CD4-positive, alpha-beta T cell treated with Interleukin-17A for 1 hour (primary cell): ENCODE data around the gene FMO1.
"Not testable (repeated sequence)": the region's sequence is repeated elsewhere in the genome, so short reads cannot be mapped to it uniquely, and the experiment has no call there.

Source experiments
- DNase-seq: peaks from one replicate; pipeline ENCODE4 v3.0.0-alpha.2; 2020

FMO1 gene

GRCh38 chr1:171248302-171248701 is at the start of gene FMO1:
FMO1 (plus strand) TSS chr1:171248494; CDS start chr1:171258088, 9,594 bp downstream.
- no peak for DNase-seq

GRCh38 chr1:171204296-171204695 is 44.0 kb upstream of the FMO1 start:
- no peak for DNase-seq

GRCh38 chr1:171206204-171206977 is 41.9 kb upstream of the FMO1 start:
- no peak for DNase-seq

DNA sequence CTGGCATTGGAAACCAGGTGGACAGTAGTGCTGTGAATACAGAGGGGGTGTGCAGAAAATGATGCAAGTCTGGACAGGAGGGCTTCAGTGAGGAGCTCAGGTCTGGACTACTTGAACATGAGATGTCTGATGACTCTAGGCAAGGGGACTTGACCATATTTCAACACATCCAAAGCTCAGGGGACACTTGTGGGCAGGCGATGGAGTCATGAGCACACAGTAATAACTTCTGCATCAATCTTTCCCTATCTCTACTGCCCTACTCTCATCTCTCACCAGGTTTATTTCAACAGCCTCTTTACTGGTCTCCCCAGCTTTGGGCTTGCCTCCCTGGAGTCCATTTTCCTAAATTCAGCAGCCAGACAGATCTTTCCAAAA is 41.3 kb upstream of the FMO1 start:
- no peak for DNase-seq

DNA sequence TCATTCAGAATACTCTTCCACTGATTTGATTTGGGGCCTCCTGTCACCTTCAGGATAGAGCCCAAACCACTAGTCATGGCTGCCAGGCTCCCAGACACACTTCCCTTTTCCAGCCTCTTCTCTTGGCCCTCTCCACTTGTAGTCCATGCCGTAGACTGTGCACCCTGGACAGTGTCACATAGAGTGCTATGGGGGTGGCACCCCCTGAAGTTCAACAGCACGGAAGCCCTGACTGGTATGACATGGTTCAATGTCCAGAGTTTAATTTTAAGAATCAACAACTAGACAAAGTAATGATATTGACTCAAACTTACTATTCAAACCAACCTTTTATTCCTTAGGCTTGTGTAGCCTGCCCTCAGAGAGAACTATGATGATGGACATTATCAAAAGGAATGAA is 40.9 kb upstream of the FMO1 start:
- DNase-seq: no peak

DNA sequence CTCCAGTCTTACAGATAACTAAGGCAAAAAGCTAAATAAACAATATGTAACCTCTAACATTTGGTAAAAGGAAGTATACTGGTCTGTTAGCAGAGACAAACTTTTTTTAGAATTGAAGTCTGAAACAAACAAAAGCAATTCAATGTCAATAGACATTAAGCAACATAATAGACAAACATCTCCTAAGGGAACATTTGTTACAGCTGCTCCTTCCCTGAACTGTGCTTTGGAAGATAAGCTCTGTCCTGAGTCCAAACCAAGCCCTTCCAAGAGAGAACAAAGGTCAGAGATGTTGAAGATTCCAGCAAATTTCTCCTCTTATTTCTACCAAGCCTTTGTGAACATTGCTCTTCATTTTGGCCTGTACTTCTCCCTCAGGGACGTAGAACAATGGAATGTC is 37.9 kb upstream of the FMO1 start:
- no peak for DNase-seq

DNA sequence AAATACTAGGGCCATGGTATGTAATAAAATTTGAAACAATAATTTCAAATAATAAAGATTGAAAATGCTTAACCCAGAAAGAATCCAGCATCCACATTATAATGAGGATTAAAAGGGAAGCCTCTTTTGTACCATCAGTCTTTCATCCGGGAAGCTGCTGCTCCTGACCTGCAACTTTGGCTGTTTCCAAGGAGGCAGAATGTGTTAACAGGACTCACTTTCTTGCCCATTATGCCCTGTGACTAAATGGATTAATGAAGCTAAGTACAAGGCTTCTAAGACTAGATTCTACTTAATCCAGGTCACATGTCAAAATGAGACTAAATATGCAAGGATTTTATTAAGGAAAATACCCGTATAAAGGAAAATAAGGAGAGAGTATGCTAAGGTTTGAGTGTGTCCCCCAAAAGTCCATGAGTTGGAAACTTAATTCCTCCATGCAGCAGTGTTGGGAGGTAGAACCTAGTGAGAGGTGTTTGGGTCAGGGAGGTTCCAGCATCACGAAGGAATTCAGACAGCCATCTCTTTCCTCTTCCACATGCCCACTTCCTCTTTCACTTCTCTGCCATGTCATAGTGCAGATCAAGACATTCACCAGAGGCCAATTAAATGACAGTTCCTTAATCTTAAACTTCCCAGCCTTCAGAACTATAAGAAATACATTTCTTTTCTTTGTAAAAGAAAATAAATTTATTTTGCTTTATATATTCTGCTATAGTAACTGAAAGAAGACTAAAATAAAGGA is 35.5 kb upstream of the FMO1 start:
- no peak for DNase-seq

GRCh38 chr1:171213559-171214454 is 34.5 kb upstream of the FMO1 start:
- no peak for DNase-seq

- DNase-seq: no peak
These were observed 30.4 kb upstream of the FMO1 start for GRCh38 chr1:171217658-171218443.

DNA sequence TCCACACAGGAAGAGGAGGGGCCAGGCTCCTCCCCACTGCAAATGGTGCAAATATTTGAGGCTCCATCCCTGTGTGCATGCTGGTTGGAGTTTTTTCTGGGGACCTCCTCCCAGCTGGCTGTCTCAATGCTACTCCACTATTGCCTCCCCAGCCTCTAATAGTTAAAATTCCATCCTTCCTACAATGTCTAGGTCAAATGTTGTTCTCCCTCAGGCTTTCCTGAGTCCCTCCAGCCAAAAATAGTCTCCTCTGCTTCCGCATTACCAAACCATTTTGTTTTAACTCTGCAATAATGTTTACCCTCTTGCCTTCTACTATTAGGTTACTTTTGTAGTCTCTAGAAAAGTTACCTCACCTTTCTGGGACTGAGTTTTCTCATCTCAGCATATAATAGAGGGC is 29.6 kb upstream of the FMO1 start:
- DNase-seq: no peak

- DNase-seq: no peak
These were observed 28.8 kb upstream of the FMO1 start for GRCh38 chr1:171219346-171220080.

GRCh38 chr1:171220081-171220420 is 28.2 kb upstream of the FMO1 start:
- DNase-seq: no peak

GRCh38 chr1:171220581-171221054 is 27.7 kb upstream of the FMO1 start:
- no peak for DNase-seq

GRCh38 chr1:171221665-171222591 is 26.4 kb upstream of the FMO1 start:
- no peak for DNase-seq

GRCh38 chr1:171222936-171223335 is 25.4 kb upstream of the FMO1 start:
- no peak for DNase-seq

DNA sequence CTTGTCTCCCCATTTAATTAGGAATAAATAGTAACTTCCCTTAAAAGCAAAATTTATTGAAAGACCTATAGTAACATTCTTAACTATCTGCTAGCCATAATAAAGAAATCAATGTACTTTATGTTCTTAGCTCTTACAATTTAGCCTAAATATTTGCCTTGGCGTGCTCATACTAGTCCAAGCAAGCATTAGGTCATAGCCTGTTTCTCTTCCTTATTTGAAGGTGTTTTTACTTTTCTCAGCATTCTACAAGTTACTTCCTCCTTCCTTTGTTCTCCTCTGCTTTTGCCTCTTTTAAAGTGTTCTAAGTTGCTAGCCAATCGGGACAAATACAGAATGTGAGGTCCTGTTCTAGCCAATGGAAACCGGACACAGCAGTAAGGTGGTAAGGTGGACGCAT is 24.0 kb upstream of the FMO1 start:
- DNase-seq: not testable (repeated sequence)

DNA sequence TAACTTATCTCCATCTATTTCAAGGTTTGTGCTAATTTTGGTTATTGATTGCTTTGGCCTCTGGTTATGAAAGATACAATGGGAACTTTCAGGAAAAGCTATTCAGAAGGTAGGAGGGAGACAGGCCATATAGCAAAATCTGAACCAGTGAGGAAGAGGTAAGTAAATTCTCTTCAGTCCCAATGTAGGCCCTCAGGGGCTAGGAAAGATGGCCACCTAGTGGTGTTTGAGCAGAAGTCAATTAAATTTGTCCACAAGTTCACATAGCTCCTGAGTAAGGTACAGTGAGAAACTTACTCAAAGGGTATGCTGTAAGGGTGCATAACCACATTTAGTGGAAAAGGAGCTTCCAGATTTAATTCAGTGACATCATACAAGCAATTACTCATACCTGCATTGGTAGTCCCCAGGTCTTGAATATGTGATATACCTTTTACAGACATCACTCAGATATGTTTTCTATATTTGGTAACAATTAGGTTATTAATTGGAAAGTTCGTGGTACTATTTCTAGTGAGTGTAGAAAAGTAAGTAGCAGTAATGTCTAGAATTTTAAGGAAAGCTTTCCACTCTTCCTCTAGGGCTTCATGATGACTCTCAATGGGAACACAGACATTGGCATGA is 21.4 kb upstream of the FMO1 start:
- DNase-seq: peak; percentile 17

- DNase-seq: no peak
These were observed 17.0 kb upstream of the FMO1 start for GRCh38 chr1:171231326-171231725.

DNA sequence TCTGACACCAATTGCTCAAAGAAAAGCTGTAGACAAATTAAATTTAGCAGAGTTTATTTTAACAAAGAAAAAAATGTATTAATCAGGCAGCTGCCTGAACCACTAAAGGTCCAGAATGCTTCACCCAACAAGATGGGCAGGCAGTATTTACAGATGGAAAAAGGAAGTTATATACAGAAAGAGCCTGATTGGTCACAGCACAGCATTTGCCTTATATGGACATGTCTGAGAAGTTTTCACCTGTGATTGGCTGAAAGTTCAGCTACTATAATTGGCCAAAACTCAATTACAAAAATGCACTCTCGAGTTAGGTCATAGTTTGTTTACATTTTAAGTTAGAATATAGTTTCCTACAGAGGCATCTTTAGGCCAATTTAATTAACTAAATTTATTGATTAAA is 15.1 kb upstream of the FMO1 start:
- no peak for DNase-seq

GRCh38 chr1:171236231-171236630 is 12.1 kb upstream of the FMO1 start:
- DNase-seq: not testable (repeated sequence)
